Activated T-cell treated with anti-CD3 and anti-CD28 coated beads for 1 hour (primary cell): ENCODE results near the gene RMC1.
"Not testable (repeated sequence)": the region's sequence is repeated elsewhere in the genome, so short reads cannot be mapped to it uniquely, and the experiment has no call there.

Source experiments
- DNase-seq: peaks from one replicate; pipeline ENCODE4 v3.0.0-alpha.2; 2020; ENCODE audit warnings: low read depth

RMC1 gene

DNA sequence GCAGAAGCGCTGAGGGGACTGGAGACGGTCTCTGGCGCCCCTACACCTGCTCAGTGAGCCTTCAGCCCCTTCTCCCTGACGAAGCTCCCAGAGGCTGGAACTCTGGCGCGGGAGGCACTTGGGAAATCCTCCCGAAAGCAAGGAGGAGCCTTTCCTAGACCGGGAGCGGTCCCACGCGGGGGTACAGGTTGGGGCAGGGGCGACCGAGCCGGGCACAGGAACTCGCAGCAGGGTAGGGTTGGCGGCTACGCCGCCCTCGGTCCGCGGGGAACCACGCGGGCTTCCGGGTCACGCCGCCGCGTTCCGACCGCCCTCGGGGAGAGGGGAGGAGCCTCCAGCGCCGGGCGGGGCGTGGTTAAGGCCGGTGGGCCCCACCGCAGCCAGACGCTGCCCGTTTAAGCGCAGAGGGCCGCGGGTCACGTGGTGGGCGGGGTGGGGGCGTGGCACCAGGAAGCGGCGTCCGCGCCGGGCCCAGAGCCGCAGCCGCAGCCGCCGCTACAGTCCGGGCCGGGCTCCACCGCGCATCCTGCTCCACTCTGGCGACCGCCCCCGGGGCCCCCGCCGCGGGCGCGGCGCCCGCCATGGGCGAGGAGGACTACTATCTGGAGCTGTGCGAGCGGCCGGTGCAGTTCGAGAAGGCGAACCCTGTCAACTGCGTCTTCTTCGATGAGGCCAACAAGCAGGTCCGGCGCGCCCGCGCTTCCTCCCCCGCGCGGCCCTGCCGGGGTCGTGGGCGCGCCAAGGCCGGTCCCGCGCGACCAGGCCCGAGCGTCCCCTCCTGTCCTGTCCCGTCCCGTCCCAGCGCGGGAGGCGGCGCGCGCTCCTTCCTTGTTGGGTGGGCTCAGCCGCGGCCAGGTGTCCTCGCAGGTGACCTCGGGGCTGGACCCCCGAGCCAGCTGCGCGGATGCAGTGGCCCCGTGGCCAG is at the start of gene RMC1:
Gene RMC1, plus strand, starts transcription at position 474 of the 925 bp plus-strand sequence. Its CDS starts 108 bp downstream, at position 582.
- DNase-seq: peak; percentile 98

DNA sequence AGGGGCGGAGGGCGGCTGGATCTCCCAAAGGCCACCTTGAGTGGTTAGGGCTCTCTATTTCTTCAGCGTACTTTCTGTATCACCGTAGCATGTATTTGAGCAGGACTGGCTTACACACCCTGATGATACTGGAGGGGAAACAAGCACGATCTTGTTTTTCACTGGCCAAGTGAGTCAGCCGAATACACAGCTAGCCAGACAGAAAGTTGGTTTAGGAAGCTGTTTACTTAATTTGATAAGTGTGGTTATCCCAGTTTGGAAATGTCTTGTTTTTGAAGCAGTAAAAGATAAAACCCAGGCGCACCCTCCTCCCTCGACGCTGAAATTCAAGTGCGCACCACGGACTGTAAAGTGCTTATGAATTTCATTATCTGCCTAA is 49.6 kb upstream of the RMC1 start:
- DNase-seq: no peak

DNA sequence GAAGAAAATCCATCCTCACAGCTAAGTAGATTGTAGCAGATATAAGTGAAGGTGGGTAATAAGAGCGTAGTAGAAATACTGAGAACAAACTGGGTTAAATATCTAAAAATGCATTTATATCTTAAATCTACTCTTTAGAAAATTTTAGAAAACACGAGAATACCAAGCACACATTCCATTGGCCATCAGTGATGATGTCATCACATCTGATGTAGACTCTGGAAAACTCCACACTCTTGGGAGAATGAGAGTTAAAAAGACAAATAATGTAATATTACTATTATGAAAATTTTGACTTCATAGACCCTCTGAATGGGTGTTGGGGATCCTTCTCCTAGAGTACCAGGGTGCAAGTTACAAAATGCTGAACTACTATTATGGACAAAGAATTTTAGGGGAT is 46.5 kb upstream of the RMC1 start:
- DNase-seq: no peak

DNA sequence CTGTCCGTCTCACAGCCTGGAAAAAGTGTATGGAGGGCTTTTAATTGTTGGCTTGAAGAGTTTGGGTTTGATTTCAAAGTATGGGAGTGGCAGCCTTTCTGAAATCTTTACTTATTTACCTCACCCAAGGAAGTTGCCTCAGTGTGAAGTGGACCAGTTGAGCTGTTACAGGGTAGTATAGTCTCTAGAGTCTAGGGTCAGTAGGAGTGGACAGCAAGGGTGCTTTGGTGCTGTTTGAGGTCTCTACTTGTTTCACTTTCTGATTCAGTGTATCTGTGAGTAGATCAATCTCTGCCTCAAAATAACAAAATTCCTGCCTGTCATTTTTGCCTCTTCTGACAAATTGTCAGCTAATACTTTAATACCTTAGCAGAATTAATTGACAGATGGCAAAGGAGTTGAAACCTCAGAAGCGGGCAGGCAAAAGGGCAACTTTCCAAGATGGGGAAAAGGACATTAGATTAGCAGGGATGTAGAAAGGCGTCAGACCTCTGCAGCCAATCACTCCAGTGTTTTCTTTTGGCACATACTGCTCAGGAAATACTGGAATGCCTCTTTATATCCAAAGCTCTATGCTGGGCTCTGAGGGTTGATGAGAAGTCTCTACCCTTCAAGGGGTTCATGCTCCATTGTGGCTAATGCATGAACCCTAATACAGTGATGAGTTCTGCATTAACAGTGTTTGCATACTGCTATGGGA is 44.3 kb upstream of the RMC1 start:
- DNase-seq: no peak

DNA sequence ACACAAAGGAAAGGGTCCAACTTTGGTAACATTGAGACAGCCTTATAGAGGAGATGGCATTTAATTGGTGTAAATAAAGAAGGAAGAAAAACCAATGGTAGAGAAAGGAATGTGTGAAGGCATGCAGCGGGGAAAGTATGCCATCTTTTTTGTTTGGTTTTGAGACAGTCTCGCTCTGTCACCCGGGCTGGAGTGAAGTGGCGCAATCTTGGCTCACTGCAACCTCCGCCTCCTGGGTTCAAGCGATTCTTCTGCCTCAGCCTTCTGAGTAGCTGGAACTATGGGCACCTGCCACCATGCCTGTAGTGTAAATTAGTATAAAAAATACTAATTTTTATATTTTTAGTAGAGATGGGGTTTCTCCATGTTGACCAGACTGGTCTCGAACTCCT is 43.8 kb upstream of the RMC1 start:
- no peak for DNase-seq

DNA sequence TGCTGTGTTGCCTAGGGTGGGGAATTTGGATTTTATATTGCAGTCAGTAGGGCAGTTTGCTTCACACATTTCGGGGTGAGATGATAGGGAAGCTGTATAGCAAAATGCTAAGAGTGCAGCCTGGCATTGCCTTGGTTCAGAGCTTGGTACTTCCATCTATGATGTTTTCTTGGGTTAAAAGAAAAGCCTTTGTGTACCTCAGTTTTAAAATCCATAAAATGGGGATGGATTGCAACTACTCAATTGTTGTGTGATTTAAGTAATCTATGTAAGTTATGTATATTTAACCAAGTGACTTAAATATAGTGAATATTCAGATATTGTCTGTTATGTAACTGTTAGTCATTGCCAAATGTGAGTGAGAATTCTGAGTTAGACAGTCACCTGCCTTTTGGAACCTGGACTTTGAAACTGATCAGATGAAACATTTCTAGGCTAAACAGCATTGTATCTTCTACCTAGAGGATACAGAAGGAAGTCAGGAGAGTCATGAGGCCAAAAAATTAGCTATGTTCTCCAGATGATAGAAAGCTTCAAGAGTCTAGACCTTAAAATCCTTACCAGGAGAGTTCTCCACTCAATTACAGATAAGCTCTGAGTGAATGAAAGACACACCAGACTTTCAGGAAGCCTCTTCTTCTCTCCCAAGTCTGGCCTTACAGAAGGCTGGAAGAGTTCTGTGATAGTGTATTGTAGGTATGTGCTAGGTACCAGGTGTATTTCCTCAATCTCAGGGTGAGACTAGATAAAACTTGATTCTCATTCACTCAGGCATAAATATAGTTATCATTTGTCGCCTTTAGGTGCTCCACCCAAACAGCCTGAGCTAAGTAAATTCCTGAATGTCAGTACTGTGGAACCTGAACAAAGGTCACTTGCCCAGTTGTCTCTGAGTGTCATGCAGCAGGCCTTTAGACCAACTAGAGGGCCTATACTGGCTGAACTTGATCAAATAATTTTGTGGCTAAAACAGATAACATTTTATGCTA is 42.7 kb upstream of the RMC1 start:
- no peak for DNase-seq

DNA sequence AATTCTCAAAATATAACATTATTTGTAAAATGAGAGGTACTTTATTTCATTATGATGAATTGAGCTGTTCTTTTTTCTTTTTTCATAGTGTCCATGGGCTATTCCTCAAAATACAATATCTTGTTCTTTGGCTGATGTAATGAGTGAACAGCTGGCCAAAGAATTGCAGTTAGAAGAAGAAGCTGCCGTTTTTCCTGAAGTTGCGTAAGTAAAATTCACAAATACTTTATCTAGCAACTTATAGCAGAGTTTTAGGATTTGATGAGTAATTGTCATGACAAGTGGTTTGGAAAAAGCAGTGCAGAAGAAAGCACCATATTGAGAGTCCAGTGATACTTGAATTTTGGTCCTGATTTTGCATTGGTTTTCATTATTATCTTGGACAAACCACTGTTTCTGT is 40.4 kb upstream of the RMC1 start:
- DNase-seq: no peak

DNA sequence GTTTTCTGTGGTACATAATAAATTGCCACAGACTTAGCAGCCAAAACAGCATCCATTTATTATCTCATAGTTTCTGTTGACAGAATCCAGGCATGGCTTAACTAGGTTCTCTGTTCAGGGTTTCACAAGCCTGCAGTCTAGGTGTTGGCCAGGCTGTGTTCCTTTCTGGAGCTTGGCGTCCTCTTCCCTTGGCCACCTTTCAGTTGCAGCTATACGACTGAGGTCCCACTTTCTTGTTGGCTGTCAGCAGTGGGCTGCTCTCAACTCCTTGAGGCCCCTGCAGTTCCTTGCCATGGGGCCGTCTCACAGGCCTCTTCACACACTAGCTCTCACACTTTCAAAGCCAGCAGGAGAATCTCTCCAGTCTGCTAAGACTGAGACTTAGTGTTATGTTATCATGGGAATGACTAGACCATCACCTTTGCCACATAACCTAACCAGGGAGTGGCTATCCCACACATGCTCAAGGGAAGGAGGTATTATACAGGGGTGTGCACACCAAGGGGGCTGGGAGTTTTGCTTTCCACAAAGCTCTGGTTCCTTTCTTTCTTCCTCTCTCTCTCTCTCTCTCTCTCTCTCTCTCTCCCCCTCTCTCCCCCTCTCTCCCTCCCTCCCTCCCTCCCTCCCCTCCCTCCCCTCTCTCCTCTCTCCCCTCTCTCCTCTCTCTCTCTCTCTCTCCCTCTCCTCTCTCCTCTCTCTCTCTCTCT is 34.4 kb upstream of the RMC1 start:
- no peak for DNase-seq

DNA sequence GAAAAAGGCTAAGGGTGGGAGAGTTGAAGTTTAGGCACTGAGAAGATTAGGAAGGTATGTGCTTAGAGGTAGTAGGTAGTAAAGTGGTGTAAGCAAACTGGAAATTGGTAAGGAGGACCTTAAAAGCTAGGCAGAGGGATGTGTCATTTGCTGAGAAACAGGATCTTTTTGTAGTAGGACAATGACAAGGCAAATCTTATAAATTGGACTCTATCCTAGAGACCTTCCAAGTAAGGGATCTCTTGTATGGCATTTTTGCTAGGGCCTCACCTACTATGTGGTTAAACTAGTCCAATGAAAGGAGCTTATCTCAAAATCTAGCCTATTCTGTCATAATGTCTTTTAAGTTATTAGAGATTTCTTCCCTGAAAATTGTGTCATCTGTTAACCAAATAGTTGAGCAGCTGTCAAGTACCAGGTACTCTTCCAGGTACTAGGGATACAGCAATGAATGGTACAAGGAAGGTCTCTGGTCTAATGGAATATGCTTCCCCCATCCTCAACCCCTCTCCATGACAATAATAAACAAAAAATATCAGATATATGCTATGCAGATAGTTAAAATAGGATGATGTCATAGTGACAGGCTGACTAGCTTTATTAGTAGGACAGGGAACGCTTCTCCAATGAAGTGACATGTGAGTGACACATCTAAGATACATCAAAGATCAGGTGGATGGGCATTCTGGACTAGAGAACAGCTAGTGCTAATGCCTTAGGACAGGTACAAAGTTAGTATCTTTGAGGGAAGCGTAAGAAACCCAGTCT is 32.5 kb upstream of the RMC1 start:
- DNase-seq: no peak

DNA sequence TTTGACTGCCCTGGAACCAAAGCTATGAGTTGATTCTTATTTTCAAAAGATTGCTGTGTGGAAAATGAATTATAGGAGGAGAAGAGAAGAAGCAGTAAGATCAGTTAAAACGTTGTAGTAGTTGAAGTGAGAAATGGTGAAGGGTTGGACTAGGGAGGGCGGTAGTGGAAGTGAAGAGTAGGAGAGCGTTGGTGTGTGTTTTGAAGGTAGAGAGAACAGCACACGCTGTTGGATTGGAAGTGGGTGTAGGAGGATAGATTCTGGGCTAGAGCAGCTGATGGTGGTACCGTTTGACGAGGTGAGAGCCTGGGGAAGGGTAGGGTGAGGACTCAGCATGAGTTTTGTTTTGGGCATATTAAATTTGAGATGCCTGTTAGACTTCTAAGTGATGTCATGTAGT is 31.8 kb upstream of the RMC1 start:
- DNase-seq: no peak

DNA sequence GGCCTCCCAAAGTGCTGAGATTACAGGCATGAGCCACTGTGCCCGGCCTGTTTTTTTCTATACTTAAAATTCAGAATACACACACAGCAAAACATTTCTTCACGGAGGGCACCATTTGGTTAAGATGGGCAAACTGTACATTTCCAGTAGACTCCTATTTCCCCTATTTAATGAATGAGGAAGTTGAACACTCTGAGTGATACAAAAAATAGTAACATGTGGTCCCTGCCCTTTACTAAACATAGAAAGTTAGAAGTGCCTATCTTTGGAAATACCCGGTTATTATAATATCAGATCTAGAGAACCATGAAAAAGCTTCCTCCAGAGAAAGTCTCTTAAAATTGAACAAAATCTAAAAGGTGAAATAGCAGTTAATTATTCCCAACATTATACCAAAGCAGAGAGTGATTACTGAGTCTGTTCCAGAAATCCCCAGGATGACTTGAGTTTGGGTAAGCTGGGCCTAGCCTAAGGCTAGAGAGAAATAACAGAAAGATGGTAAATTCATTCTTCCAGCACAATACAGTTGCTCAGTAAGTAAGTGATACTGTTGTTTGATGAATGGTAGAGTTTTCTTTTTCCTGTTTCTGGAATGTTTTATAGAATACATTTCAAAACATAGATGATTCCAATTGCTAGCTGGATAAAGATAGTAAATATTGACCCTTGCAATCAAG is 23.3 kb upstream of the RMC1 start:
- DNase-seq: no peak

DNA sequence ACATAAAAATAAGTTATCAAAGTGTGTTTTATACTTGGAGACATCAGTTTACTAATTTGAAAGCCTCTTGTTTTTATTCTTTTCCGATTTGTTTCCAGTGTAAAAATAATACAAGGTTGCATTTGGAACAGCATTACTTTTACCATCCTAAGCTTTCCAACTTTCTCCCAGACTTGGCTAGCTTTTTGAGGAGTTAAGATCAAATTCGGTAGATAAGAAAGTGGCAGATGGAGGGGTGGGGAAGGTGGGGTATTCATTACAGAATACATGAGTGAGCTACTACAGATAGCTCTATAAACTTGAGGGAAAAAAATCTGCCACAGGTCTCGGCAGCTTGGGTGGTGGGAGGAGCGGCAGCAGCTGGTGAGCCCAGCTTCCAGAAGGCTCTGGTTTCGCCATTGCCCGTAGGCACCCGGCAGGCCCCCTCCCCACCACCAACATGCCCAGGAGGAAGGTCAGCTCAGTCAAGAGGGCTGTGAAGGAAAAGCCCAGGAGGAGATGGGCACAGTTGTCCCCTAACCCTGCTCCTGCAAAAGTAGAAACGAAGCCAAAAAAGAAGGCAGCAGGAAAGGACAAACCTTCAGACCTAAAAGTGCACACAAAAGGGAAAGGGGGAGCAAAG is 18.6 kb upstream of the RMC1 start:
- DNase-seq: no peak

DNA sequence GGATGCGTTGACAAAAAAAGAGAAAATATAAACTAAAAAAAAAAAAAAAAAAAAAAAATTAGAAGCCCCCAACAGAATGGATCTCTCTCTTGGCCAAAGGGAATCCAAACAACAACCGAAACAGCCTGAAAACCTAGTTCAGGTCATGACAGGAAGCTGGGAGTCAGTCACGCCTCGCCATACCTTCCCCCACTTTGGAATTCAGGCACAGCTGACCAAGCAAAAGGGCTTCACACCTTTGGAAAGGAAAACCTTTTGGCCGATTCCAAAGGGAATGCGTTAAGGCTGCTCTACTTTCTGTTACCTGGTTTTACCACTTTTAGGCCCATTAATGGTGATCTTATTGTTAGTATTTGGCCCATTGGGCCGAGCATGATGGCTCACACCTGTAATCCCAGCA is 17.9 kb upstream of the RMC1 start:
- DNase-seq: no peak

DNA sequence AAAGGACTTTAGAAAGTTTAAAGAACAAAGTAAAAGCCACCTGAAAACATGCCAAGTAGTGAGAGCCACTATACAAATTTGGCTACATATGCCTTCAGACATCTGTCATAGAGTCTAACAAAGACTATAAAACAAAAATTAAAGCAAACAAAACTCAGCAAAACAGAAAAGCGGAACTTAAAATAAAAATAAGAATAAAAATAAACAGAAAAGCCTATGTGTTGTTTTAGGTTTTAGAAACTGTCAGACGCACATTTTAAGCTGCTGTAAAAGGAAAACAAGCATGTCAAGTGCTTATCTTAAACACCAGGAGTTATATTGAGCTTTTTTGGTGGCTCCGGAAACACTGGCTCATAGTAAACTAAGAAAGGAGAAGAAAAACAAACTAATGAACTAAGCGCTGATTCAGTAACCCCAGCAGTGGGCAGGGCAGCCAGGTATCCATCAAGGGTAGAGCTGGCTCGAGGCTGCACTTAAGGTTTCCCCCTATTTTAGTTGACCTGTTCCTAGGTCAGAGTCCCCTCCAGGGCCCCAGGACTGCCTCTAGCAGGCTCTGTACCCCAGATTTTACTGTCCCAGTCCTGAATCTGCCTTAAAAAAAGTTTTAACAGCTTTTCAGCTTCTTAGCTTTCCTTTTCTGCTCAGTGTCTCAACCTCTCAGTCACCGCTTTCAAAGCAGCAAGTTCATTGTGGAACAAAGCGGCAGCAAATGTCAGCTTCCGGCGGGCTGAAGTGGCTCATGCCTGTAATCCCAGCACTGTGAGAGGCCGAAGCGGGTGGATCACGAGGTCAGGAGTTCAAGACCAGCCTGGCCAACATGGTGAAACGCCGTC is 15.4 kb upstream of the RMC1 start:
- DNase-seq: peak; percentile 25

DNA sequence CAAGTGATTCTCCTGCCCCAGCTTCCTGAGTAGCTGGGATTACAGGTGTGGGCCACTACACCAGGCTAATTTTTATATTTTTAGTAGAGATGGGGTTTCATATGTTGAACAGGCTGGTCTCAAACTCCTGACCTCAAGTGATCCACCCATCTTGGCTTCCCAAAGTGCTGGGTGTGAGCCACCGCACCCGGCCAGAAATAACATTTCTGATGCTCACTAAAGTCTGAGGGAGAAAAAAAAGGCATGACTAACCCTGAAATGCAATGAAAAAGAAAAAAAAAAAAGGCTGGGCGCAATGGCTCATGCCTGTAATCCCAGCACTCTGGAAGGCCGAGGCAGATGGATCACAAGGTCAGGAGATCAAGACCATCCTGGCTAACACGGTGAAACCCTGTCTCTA is 13.7 kb upstream of the RMC1 start:
- DNase-seq: not testable (repeated sequence)

DNA sequence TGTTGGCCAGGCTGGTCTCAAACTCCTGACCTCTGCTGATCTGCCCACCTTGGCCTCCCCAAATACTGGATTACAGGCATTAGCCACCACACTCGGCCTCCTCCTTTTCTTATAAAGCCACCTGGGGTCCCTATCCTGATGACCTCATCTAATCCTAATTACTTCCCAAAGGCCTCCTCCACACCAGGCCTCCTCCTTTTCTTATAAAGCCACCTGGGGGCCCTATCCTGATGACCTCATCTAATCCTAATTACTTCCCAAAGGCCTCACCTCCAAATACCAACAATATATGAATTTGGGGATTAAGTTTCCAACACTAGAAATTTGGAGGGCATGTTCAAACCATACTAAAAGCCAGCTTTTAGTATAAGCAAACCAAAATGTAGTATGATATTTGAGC is 9.7 kb upstream of the RMC1 start:
- no peak for DNase-seq

DNA sequence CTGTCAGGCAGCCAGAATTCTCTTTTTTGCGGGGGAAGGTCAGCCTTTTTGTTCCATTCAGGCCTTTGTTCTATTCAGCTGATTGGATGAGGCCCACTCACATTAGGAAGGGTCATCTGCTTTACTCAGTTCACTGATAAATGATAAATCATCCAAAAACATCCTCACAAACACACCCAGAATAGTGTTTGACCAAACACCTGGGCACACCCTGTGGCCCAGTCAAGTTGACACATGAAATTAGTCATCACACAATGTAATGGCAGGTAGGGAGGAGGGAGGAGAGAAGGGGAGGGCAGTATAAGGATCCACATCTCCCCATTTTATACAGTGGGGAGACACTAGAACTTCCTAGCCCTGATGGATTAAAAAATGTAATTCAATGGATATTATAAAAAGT is 8.3 kb upstream of the RMC1 start:
- no peak for DNase-seq

DNA sequence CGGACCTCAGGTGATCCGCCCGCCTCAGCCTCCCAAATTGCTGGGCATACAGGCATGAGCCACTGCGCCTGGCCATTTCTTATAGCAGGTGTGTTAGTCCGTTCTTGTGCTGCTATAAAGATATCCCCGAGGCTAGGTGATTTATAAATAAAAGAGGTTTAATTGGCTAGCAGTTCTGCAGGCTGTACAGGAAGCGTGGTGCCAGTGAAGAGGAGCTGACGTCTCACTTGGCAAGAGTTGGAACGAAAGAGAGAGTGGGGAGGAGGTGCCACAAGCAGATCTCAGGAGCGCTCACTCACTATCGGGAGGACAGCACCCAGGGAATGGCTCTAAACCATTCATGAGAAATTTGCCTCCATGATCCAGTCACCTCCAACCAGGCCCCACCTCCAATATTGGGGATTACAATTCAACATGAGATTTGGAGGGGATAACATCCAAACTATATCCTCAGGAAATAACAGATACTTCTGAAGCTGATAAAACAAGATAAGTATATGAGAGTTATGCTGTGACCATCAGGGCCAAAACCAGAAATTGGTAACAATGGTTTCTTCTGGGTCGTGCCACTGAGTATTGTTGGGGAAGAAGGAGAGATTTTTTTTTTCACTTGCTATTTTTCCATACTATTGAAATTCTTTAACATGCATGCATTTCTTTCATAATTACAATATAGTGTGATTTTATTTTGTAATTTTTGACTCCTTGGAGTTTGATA is 7.4 kb upstream of the RMC1 start:
- DNase-seq: no peak
